Left lung (tissue), 10 donors: ENCODE results near the gene MYT1. TPM values are rescaled to one million over a fixed set of nuclear protein-coding genes. Genes with fewer than 3 reads are reported as not detected.

Source experiments
- ATAC-seq: fragments of 200-7000 bp; cut with Tn5 transposase; one replicate; pipeline ENCODE4 v1.9.1; 2020; ENCODE audit warnings: moderate library complexity
- DNase-seq, 4 donors: peaks; one replicate each; pipeline ENCODE4 v3.0.0-alpha.2; 2013 to 2020
- H3K27ac ChIP-seq, 2 donors: fragments of 200-600 bp; sonication (generic) in 1 of 2; one replicate each; pipeline versions ENCODE4 v1.5.0 to v1.8.0; 2020 to 2021
- H3K27me3 ChIP-seq, 2 donors: fragments of 200-600 bp; sonication (generic) in 1 of 2; one replicate each; pipeline versions ENCODE4 v1.5.0 to v1.8.0; 2020 to 2021
- H3K36me3 ChIP-seq, 2 donors: fragments of 200-600 bp; sonication (generic) in 1 of 2; one replicate each; pipeline versions ENCODE4 v1.5.0 to v1.8.0; 2020 to 2021
- H3K4me1 ChIP-seq, 2 donors: fragments of 200-600 bp; one replicate each; pipeline ENCODE4 v1.8.0; 2021
- H3K4me3 ChIP-seq, 2 donors: fragments of 200-600 bp; sonication (generic) in 1 of 2; one replicate each; pipeline versions ENCODE4 v1.5.0 to v1.8.0; 2020 to 2021; ENCODE audit warnings: mild to moderate bottlenecking in 1 of 2
- H3K9me3 ChIP-seq, 2 donors: fragments of 200-600 bp; sonication (generic) in 1 of 2; one replicate each; pipeline versions ENCODE4 v1.5.0 to v1.8.0; 2020 to 2021
- intact Hi-C, 2 donors: fragments of 100-400 bp; cut with DNase I; formaldehyde crosslinking; loops; one replicate each; pipeline versions ENCODE4 v1.11.2 to v1.14.2; 2022
- polyA plus RNA-seq, 6 donors: library from polyadenylated mRNA; unstranded; fragments of 120-200 nt; gene quantifications; one replicate each; pipeline ENCODE4 v1.2.1, GENCODE V29; 2013; ENCODE audit not compliant: insufficient read length in 6 of 6
- total RNA-seq, 2 donors: library from RNA; stranded (reverse); fragmentation: NEBNext Ultra II Directional; extraction: Animal tissue kit (Norgen Biotek cat#: 25700); gene quantifications; one replicate each; pipeline ENCODE4 v1.2.1, GENCODE V29; 2021
- TF ChIP-seq, protein P1 (sequence below), 2 donors: fragments of 200-600 bp; sonication (generic) in 1 of 2; IDR thresholded peaks; one replicate each; pipeline versions ENCODE4 v1.5.0 to v1.8.0; 2021; ENCODE audit warnings: antibody characterized with exemption in 2 of 2
- donor health status: DM: no; HTN: yes; CAD: no.
- donor health status: DM: no; HTN: no; CAD: no.

The MYT1 gene
- total and polyA plus RNA-seq, 8 donors = 0.26 to 0.42 (median 0.32) TPM; not detected in 2

DNA sequence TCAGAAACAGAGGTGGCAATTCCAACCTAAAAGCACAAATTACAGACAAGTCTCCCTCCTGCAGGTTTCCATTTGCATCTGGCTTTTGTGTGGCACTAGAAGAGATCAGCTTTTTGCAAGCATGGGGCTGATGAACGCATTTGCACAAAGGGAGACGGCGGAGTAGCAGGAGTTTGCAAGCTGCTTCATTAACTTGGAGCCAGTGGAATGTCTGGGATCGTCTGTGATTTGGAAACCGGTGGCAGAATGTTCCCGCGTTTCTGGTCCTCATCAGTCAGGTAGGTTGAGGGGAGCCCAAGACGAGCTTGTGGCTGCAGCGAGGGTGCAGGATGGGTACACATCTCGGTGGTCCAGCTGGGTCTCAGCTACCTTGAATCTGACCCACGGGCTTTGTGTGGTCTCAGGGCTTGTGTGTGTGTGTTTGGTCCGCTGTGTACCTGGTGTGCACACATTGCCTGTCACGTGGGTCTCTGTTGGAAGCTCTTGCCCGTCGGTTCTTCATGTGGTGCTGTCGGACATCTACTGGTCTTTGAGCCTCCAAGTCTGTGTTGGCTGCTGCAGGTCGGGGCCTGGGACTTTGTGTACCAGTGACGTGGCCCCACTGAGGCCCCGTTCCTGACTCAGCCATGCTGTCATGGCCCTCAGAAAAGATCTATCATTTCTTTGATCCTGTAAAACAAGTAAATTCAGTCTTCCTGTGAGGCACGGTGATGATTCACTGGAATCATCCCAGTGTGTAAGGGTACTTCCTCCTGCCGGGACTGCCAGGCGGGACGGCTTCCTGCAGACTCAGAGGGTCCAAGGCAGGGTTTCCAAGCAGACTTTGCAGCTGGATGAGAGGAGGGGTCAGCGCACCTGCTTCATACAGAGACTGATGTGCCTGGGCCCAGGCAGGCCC is 12.4 kb upstream of the MYT1 start:
- TF ChIP-seq, protein P1, sequence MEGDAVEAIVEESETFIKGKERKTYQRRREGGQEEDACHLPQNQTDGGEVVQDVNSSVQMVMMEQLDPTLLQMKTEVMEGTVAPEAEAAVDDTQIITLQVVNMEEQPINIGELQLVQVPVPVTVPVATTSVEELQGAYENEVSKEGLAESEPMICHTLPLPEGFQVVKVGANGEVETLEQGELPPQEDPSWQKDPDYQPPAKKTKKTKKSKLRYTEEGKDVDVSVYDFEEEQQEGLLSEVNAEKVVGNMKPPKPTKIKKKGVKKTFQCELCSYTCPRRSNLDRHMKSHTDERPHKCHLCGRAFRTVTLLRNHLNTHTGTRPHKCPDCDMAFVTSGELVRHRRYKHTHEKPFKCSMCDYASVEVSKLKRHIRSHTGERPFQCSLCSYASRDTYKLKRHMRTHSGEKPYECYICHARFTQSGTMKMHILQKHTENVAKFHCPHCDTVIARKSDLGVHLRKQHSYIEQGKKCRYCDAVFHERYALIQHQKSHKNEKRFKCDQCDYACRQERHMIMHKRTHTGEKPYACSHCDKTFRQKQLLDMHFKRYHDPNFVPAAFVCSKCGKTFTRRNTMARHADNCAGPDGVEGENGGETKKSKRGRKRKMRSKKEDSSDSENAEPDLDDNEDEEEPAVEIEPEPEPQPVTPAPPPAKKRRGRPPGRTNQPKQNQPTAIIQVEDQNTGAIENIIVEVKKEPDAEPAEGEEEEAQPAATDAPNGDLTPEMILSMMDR (IDR thresholded peaks at IDR 0.05) = no peak

DNA sequence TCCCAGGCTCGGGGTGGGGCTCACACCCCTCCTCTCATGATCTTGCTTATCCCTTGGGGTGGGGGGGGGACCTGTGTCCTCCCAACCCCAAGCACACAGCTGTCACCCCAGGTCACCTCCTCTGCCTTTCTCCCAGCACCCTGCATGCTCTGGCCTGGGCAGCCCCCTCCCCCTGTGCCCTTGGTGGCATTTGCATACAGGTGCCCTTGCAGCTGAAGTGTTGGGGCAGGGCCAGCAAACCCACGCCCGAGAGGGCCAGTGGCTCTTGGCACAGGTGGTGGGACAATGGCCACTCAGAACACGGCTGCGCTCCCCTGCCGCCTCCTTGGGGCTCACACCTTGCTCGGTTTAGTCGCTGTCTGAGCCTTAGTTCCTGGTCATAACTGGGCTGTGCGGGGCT is 11.3 kb upstream of the MYT1 start:
- ATAC-seq (no peak), DNase-seq (peak in 1 of 4 donors; percentile 61)
- H3K4me1 ChIP-seq = no peaks in the 10 kb centered on the region
- H3K4me3 ChIP-seq = no peak overlapping the region
- intact Hi-C loops = no loop called here
- TF ChIP-seq, protein P1 (IDR thresholded peaks at IDR 0.05) = no peak
- H3K27ac ChIP-seq = no peak overlapping the region
- H3K9me3 ChIP-seq = no peaks in the 10 kb centered on the region
- H3K36me3 ChIP-seq = no peaks in the 10 kb centered on the region
- H3K27me3 ChIP-seq = peaks cover 0 to 42% of the 10 kb centered on the region in 2 donors

More for the DNA sequence above, 12.4 kb upstream of the MYT1 start:
- Histone ChIP-seq H3K27me3 (peaks cover 0 to 40% of the 10 kb centered on the region in 2 donors), H3K4me3 (no peak overlapping the region), H3K9me3 (no peaks in the 10 kb centered on the region), H3K27ac (no peak overlapping the region), H3K4me1 (no peaks in the 10 kb centered on the region), H3K36me3 (no peaks in the 10 kb centered on the region)
- intact Hi-C loops = no loop called here
- DNase-seq = peak in 1 of 4 donors; percentile 34
- no peak for ATAC-seq

DNA sequence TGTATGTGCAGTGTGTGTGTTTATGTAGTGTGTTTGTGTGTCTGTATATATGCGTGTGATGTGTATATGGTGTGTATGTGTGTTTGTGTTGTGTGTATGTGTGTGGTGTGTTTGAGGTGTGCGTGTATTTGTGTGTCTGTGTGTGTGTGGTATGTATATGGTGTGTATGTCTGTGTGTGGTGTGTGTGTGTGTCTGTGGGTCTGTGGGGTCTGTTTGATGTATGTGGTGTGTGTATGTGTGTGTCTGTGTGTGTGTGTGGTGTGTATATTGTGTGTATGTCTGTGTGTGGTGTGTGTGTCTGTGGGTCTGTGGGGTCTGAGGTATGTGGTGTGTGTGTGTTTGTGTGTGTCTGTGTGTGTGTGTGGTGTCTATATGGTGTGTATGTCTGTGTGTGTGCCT is 10.8 kb upstream of the MYT1 start:
- H3K4me1 ChIP-seq = no peaks in the 10 kb centered on the region
- no peaks in the 10 kb centered on the region for H3K9me3 ChIP-seq
- intact Hi-C loops = no loop called here
- DNase-seq (no peak), ATAC-seq (no peak)
- H3K4me3 ChIP-seq = no peak overlapping the region
- TF ChIP-seq, protein P1 (IDR thresholded peaks at IDR 0.05) = no peak
- no peaks in the 10 kb centered on the region for H3K36me3 ChIP-seq
- no peak overlapping the region for H3K27ac ChIP-seq
- peaks cover 0 to 42% of the 10 kb centered on the region in 2 donors for H3K27me3 ChIP-seq

DNA sequence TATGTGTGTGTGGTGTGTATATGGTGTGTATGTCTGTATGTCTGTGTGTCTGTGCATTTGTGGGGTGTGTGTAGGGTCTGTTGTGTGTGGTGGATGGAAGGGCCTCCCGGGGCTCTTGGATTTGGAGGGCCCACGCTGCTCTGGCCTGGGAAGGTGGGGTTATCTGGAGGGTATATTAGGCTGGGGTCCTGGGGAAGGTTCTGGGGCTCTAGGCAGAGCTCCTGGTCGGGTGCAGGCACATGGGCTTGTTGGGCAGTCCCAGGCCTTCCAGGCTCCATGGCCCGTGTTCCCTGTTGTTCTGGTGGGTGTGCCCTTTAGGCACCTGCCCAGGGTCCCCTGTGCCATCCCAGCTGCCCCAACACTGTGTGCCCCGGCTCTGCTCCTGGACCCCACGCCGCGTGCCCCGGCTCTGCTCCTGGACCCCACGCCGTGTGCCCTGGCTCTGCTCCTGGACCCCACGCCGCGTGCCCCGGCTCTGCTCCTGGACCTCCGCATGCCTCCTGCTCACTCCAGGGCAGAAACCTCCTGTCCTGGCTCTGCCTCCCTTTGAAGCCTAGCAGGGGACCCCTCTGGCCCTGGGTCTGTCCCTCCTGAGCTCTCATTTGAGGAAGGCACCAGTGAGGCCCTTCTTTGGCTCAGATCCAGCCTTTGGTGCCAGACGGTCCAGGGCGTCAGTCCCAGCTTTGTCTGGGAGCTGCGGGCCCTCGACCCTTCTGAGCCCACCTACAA is 10.2 kb upstream of the MYT1 start:
- TF ChIP-seq, protein P1 (IDR thresholded peaks at IDR 0.05) = no peak
- DNase-seq = peak in 1 of 4 donors; percentile 44

More for the DNA sequence above, 10.2 kb upstream of the MYT1 start:
- Histone ChIP-seq H3K4me3 (no peak overlapping the region), H3K27me3 (peaks cover 0 to 43% of the 10 kb centered on the region in 2 donors), H3K36me3 (no peaks in the 10 kb centered on the region), H3K4me1 (no peaks in the 10 kb centered on the region), H3K27ac (no peak overlapping the region), H3K9me3 (no peaks in the 10 kb centered on the region)
- ATAC-seq = no peak
- intact Hi-C loops = no loop called here
